K562 (cell line): ENCODE measurements around the gene VPS13D. TPM values are rescaled to one million over a fixed set of nuclear protein-coding genes. Genes with fewer than 3 reads are reported as not detected.

Source experiments
- CBFA2T2 ChIP-seq: fragments of 450-650 bp; conservative IDR thresholded peaks from 2 replicates; pipeline ENCODE4 v1.6.1; 2017; ENCODE audit warnings: mild to moderate bottlenecking
- CBFA2T3 ChIP-seq: fragments of 450-650 bp; IDR thresholded peaks from 2 replicates; pipeline ENCODE4 v1.6.1; 2017
- CTCF ChIP-seq, 3 experiments: IDR thresholded peaks in 2 of 3; conservative IDR thresholded peaks in 1 of 3; 2 replicates each; pipeline ENCODE4 v1.5.1; 2011 to 2012; ENCODE audit warnings: low read length in 3 of 3, mild to moderate bottlenecking in 3 of 3, control low read depth in 2 of 3, improper control_type of control experiment in 1 of 3, inconsistent platforms in 1 of 3, low read depth in 1 of 3, mixed read lengths in 1 of 3, moderate library complexity in 1 of 3; ENCODE audit not compliant: insufficient read depth in 2 of 3
- MGA ChIP-seq: fragments of 450-650 bp; IDR thresholded peaks from 2 replicates; pipeline ENCODE4 v1.6.1; 2016; ENCODE audit warnings: mild to moderate bottlenecking, moderate library complexity
- RAD21 ChIP-seq, 2 experiments: fragments of 250-450 bp in 1 of 2; fragments of 450-650 bp in 1 of 2; sonication (Bioruptor Pico) in 1 of 2; formaldehyde crosslinking in 1 of 2; IDR thresholded peaks in 1 of 2; conservative IDR thresholded peaks in 1 of 2; 2 replicates each; pipeline versions ENCODE4 v1.4.0 to v1.8.0; 2020 to 2022; ENCODE audit warnings: mild to moderate bottlenecking in 2 of 2, moderate library complexity in 1 of 2
- TOE1 ChIP-seq, 2 experiments: fragments of 450-650 bp in 1 of 2; sonication (generic) in 1 of 2; formaldehyde crosslinking in 1 of 2; IDR thresholded peaks; 2 replicates each; pipeline versions ENCODE4 v1.7.1 to v1.8.0; 2016 to 2022; ENCODE audit warnings: borderline replicate concordance in 2 of 2, mild to moderate bottlenecking in 2 of 2, antibody characterized with exemption in 1 of 2, inconsistent platforms in 1 of 2, low read depth in 1 of 2, missing genetic modification reagents in 1 of 2, moderate library complexity in 1 of 2
- XRCC5 ChIP-seq: fragments of 200-400 bp; formaldehyde crosslinking; IDR thresholded peaks from 2 replicates; pipeline ENCODE4 v1.6.1; 2017; ENCODE audit warnings: low read depth, mild to moderate bottlenecking, low read length
- ZKSCAN3 ChIP-seq: fragments of 250-450 bp; sonication (Bioruptor Pico); IDR thresholded peaks from 2 replicates; pipeline ENCODE4 v1.4.0; 2020
- ZNF384 ChIP-seq: IDR thresholded peaks from 2 replicates; pipeline ENCODE4 v1.6.1; 2012; ENCODE audit warnings: low read depth, low read length, improper control_type of control experiment
- polyA plus RNA-seq, 8 experiments: library from polyadenylated mRNA; depleted of rRNA in 4 of 8; stranded (reverse) in 5 of 8; unstranded in 3 of 8; fragments of >200 nt; fragmentation: Nextera tagmentation in 2 of 8; fragmentation: Illumina TruSeq in 1 of 8; extraction: Ambion mirVana in 2 of 8; extraction: Trizol in 1 of 8; gene quantifications; 2 replicates each; pipeline versions ENCODE4 v1.2.1 to v1.2.3, GENCODE V29; 2011 to 2014; ENCODE audit warnings: inconsistent platforms in 1 of 8, missing spikeins in 1 of 8
- total RNA-seq, 7 experiments: library from RNA; depleted of rRNA in 6 of 7; stranded (reverse); fragments of >200 nt in 6 of 7; fragmentation: Illumina TruSeq in 2 of 7; extraction: Trizol in 2 of 7; gene quantifications; 2 replicates each; pipeline versions ENCODE4 v1.2.1 to v1.2.3, GENCODE V29; 2011 to 2021; ENCODE audit warnings: low replicate concordance in 1 of 7
- TF ChIP-seq, protein P1 (sequence below): sonication (generic); formaldehyde crosslinking; IDR thresholded peaks from 2 replicates; pipeline ENCODE4 v1.8.1; 2023; ENCODE audit warnings: mild to moderate bottlenecking, missing genetic modification reagents

Gene VPS13D
- total and polyA plus RNA-seq, 9 of the 15 experiments (the other 6 are each of a cell fraction or from before 2014, with no cell fraction given): 6.1 to 51.5 (median 38.5) TPM

DNA sequence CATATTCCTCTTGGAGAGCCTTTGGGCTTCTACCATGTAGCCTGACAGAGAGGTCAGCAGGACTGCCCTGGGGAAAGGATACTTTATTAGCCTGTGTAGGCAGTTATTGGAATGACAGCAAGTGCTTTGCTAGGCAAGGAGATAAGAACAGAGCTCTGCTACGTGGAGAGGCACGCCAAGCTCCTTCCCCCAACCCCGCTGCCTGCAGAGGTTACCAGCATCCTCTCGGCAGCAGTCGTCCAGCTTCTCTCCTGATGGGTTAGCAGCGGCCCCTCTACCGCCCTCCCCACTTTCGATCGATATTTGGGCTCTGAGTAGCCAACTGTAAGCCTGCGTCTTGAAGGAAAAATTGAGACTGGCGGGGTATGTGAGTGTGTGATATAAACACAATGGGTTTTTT lies 265.9 kb downstream of the VPS13D start (continued):
- TF ChIP-seq TOE1 (IDR thresholded peaks at IDR 0.05; ENCODE audit: borderline replicate concordance): no peak
- TF ChIP-seq TOE1 (CRISPR knock-in tag; IDR thresholded peaks at IDR 0.05; ENCODE audit: borderline replicate concordance, low read depth): no peak
- TF ChIP-seq RAD21 (CRISPR knock-in tag; conservative IDR thresholded peaks at IDR 0.05 in 1 of 2, IDR thresholded peaks at IDR 0.05 in 1 of 2): peak in 1 of 2 experiments; percentile 20; a peak in 2 of 4 replicates
- 0 out of 2 replicates have a peak, but pooled peaks have one; percentile 2 for TF ChIP-seq CBFA2T2
- TF ChIP-seq, protein P1, sequence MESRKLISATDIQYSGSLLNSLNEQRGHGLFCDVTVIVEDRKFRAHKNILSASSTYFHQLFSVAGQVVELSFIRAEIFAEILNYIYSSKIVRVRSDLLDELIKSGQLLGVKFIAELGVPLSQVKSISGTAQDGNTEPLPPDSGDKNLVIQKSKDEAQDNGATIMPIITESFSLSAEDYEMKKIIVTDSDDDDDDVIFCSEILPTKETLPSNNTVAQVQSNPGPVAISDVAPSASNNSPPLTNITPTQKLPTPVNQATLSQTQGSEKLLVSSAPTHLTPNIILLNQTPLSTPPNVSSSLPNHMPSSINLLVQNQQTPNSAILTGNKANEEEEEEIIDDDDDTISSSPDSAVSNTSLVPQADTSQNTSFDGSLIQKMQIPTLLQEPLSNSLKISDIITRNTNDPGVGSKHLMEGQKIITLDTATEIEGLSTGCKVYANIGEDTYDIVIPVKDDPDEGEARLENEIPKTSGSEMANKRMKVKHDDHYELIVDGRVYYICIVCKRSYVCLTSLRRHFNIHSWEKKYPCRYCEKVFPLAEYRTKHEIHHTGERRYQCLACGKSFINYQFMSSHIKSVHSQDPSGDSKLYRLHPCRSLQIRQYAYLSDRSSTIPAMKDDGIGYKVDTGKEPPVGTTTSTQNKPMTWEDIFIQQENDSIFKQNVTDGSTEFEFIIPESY (CRISPR knock-in tag): peak; percentile 30; the same call in 1 of the 2 replicates
- TF ChIP-seq XRCC5: peak; percentile 12; the same call in 1 of the 2 replicates
- TF ChIP-seq CTCF (IDR thresholded peaks at IDR 0.05 in 2 of 3, conservative IDR thresholded peaks at IDR 0.05 in 1 of 3; ENCODE audit: insufficient read depth in 2 of 3, low read depth in 1 of 3, low read length in 3 of 3): 0 out of 6 replicates have a peak, but pooled peaks of 1 of the 3 experiments have one; percentile 1
- TF ChIP-seq ZNF384: peak; percentile 43; the same call in 1 of the 2 replicates
- no peak for TF ChIP-seq MGA
- TF ChIP-seq ZKSCAN3 (CRISPR knock-in tag): no peak
- TF ChIP-seq CBFA2T3: peak; percentile 52
